K562 treated with DMSO at 1 percent for 24 hours (cell line): ENCODE results near the gene GOLGA8J. TPM values are rescaled to one million over a fixed set of nuclear protein-coding genes. Genes with fewer than 3 reads are reported as not detected.

Source experiments
- total RNA-seq: library from RNA; unstranded; fragments of 300-600 nt; gene quantifications from 2 replicates; pipeline ENCODE4 v1.2.3, GENCODE V29; 2022; ENCODE audit warnings: low read depth; ENCODE audit not compliant: insufficient read depth

The GOLGA8J gene, protein sequence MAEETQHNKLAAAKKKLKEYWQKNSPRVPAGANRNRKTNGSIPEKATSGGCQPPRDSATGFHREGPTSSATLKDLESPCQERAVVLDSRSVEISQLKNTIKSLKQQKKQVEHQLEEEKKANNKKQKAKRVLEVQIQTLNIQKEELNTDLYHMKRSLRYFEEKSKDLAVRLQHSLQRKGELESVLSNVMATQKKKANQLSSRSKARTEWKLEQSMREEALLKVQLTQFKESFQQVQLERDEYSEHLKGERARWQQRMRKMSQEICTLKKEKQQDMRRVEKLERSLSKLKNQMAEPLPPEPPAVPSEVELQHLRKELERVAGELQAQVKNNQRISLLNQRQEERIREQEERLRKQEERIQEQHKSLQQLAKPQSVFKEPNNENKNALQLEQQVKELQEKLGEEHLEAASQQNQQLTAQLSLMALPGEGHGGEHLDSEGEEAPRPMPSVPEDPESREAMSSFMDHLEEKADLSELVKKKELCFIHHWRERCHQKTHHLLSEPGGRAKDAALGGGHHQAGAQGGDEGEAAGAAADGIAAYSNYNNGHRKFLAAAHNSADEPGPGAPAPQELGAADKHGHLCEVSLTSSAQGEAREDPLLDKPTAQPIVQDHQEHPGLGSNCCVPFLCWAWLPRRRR
- total RNA-seq = not detected in 2 replicates

DNA sequence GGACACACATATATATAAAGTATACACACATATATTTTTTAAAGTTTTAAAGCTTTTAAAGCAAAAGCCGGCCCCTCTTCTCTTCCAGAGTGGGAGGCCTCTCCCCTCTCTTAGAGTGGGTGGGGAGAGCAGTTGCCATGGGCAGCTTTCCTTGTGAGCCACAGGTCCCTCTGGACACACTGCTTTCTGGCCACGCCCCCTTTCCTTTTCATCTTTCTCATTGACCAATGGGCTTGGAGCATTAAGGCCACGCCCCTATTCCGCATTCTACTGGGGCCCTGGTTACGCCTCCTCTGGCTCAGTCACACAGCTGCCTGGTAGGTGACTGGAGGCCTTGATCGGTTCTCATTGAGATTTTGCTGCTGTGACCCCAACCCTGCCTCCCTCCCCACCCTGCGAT is at the start of gene GOLGA8J:
Gene GOLGA8J (plus strand): TSS at position 301 of the 400 bp plus-strand sequence. CDS start 98 bp downstream, at position 399.

DNA sequence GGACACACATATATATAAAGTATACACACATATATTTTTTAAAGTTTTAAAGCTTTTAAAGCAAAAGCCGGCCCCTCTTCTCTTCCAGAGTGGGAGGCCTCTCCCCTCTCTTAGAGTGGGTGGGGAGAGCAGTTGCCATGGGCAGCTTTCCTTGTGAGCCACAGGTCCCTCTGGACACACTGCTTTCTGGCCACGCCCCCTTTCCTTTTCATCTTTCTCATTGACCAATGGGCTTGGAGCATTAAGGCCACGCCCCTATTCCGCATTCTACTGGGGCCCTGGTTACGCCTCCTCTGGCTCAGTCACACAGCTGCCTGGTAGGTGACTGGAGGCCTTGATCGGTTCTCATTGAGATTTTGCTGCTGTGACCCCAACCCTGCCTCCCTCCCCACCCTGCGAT is 52.0 kb downstream of the GOLGA8J start, which contains the start of gene GOLGA8T:
Gene GOLGA8T (plus strand): TSS at position 301 of the 400 bp plus-strand sequence. CDS start 98 bp downstream, at position 399.

Other genes with a start within 250 kb of the GOLGA8J start
- gene GOLGA8T, start 52.1 kb downstream of the GOLGA8J start, total RNA-seq = 0.14 TPM in 1 of 2 replicates, not detected in the other